ENCODE measurements around the gene PWWP3B. TPM values are rescaled to one million over a fixed set of nuclear protein-coding genes. Genes with fewer than 3 reads are reported as not detected.

The PWWP3B gene
- total and polyA plus RNA-seq, 2 of the 13 experiments (the other 11 are each of a cell fraction or from before 2014, with no cell fraction given), result 0.04 TPM; not detected in 1

- TF ChIP-seq IRF2 (CRISPR knock-in tag; IDR thresholded peaks at IDR 0.05) (no peak), BRD4 (CRISPR knock-in tag; IDR thresholded peaks at IDR 0.05) (no peak), DNMT3B (CRISPR knock-in tag; conservative IDR thresholded peaks at IDR 0.05) (no peak), DMTF1 (CRISPR knock-in tag; IDR thresholded peaks at IDR 0.05) (no peak), EED (CRISPR knock-in tag; IDR thresholded peaks at IDR 0.05) (no peak), MBD4 (IDR thresholded peaks at IDR 0.05; ENCODE audit: borderline replicate concordance, low read length) (no peak), ZNF746 (CRISPR knock-in tag; IDR thresholded peaks at IDR 0.05) (no peak)
Observed at GRCh38 chrX:106144755-106145639, 23.1 kb upstream of the PWWP3B start (continued).

GRCh38 chrX:106150701-106151100 is 17.4 kb upstream of the PWWP3B start:
- ChIA-PET CTCF (ENCODE audit: low intra/inter-chr PET ratio, low total read pairs) (no interaction called here), POLR2A (no interaction called here)
- Histone ChIP-seq H3K36me3 (replicated peaks in 1 of 2; ENCODE audit: control insufficient read depth in 1 of 2, insufficient read depth in 2 of 2, low read length in 2 of 2) (no peaks in the 10 kb centered on the region), H2AFZ (ENCODE audit: low read length) (no peak overlapping the region), H3K4me2 (ENCODE audit: low read depth, low read length) (no peak overlapping the region), H3K4me1 (ENCODE audit: insufficient read depth, low read length) (no peaks in the 10 kb centered on the region), H3K9ac (ENCODE audit: insufficient read depth, low read depth, low read length) (no peak overlapping the region), H3K27ac (ENCODE audit: extremely low read length, insufficient read depth, low read length) (no peak overlapping the region), H3K27me3 (ENCODE audit: control insufficient read depth in 1 of 2, insufficient read depth in 2 of 2, low read length in 2 of 2) (no peaks in the 10 kb centered on the region), H3K79me2 (ENCODE audit: insufficient read depth, low read length) (no peaks in the 10 kb centered on the region), H3K9me3 (ENCODE audit: low read length) (no peaks in the 10 kb centered on the region), H4K20me1 (ENCODE audit: insufficient read depth, low read length) (no peaks in the 10 kb centered on the region), H3K4me3 (replicated peaks in 1 of 3; ENCODE audit: insufficient read depth in 1 of 3, low read depth in 2 of 3, low read length in 3 of 3) (no peak overlapping the region)
- no TSS peak for BruUV-seq (replicated peaks)
- in situ Hi-C loops (cut with HindIII; ENCODE audit: extremely low pct_ligation_motif_present, low pct_unique_long_range_greater_than_20kb) (no loop called here), intact Hi-C loops (cut with micrococcal nuclease; ENCODE audit: unreplicated experiment) (no loop called here)
- no peak for DNase-seq (ENCODE audit: low spot score)
- no peak for ATAC-seq
- 25% methylated on average over 2 of the region's 2 CpGs for WGBS (ENCODE audit: low lambda C conversion rate)
- TF ChIP-seq ATF5 (CRISPR knock-in tag; IDR thresholded peaks at IDR 0.05; ENCODE audit: low read depth), result no peak
- no peak for FAIRE-seq

Data from HepG2 (cell line).